ENCODE results near the gene BMAL1.

The BMAL1 gene

DNA sequence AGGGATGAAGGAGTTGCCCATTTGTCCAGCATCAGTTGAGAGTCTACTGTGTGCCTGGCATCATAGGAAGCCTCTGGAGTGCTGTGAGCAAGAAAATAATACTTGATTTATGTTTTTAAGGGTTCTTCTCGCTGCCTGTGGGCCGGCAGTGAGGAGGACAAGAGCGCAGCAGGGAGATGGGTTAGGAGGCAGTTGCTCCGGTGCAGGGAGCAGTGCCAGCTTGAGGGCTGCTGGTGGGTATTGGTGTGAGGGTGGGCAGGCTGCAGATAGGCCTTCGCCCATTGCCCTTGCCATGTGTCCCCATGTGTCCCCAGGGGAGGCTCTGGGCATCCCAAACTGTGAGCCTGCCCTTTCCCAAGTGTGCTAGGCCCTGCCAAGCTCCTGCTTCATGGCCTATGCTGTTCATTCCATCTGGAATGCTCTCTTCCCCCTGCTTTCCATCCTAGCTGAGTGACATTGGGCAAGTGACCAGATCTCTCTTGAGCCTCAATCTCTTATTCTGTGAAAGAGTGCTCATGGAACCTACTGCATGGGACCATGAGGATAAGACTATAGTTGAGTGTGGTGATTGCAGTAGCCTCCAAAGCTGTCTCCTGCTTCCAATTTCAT is 19.8 kb downstream of the BMAL1 start:
- DNase-seq (ENCODE audit: low read depth): no peak
- no peak overlapping the region for H3K4me3 ChIP-seq (ENCODE audit: low read length)
- TF ChIP-seq, protein P1, sequence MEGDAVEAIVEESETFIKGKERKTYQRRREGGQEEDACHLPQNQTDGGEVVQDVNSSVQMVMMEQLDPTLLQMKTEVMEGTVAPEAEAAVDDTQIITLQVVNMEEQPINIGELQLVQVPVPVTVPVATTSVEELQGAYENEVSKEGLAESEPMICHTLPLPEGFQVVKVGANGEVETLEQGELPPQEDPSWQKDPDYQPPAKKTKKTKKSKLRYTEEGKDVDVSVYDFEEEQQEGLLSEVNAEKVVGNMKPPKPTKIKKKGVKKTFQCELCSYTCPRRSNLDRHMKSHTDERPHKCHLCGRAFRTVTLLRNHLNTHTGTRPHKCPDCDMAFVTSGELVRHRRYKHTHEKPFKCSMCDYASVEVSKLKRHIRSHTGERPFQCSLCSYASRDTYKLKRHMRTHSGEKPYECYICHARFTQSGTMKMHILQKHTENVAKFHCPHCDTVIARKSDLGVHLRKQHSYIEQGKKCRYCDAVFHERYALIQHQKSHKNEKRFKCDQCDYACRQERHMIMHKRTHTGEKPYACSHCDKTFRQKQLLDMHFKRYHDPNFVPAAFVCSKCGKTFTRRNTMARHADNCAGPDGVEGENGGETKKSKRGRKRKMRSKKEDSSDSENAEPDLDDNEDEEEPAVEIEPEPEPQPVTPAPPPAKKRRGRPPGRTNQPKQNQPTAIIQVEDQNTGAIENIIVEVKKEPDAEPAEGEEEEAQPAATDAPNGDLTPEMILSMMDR (conservative IDR thresholded peaks at IDR 0.05; ENCODE audit: low read depth, low read length): no peak

DNA sequence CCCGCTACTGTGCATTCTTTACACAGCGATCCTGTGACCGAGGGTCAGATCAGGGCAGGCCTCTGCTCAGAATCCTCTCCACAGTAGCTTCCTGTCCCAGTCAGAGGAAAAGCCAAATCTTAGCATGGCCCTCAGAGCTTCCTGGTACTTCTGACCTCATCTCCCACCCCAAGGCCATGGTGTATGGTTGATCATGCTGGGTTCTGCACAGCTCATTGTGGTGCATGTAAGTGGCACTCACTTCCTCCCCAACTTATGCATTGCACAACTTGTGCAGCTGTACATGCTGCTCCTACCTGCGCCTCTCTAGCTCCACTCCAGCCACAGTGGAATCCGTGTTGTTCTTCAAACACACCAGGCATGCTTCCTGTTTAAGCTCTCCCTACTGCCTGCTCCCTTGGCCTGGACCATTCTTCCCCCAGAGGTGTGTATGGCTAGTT is 20.3 kb downstream of the BMAL1 start:
- TF ChIP-seq, protein P1 (conservative IDR thresholded peaks at IDR 0.05; ENCODE audit: low read depth, low read length): no peak
- DNase-seq (ENCODE audit: low read depth): no peak
- H3K4me3 ChIP-seq (ENCODE audit: low read length): no peak overlapping the region

DNA sequence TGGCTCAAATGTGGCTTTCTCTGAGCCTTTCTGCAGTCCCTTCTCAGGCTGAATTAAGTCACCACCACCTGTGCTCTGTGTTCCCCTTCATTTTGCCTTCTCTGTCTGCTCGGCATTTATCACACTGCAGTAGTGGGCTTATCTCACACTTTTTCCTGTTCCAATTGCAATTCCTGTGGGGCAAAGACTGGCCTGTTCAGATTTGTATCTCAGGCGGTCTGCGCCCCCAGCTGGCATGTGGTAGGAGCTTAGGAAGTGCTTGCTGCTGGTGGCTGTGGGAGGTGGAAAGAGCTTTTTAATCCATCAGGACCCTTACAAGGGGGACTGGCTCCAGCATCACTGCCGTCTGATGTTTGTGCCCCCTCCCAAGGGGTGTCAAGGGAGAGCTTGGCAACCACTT is 21.2 kb downstream of the BMAL1 start:
- no peak for DNase-seq (ENCODE audit: low read depth)
- H3K4me3 ChIP-seq (ENCODE audit: low read length): no peak overlapping the region
- TF ChIP-seq, protein P1 (conservative IDR thresholded peaks at IDR 0.05; ENCODE audit: low read depth, low read length): peak; percentile 6

DNA sequence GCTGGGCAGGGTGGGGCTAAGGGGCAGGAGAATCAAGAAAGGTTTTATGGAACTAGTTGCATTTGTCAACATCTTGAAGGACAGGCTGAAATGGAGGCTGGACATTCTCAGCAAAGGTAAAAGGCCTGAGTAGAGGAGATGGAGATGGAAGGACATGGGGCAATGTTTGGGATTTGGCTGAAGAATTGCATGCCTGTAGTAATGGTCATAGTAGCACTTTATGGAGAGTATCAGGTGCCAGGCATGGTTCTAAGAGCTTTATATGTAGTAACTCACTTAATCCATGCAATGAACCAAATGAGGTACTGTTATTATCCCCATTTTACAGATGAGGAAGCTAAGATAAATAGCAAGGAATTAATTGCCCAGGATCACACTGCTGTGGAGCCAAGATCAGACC is 23.9 kb downstream of the BMAL1 start:
- no peak for DNase-seq (ENCODE audit: low read depth)
- no peak overlapping the region for H3K4me3 ChIP-seq (ENCODE audit: low read length)
- TF ChIP-seq, protein P1 (conservative IDR thresholded peaks at IDR 0.05; ENCODE audit: low read depth, low read length): no peak

DNA sequence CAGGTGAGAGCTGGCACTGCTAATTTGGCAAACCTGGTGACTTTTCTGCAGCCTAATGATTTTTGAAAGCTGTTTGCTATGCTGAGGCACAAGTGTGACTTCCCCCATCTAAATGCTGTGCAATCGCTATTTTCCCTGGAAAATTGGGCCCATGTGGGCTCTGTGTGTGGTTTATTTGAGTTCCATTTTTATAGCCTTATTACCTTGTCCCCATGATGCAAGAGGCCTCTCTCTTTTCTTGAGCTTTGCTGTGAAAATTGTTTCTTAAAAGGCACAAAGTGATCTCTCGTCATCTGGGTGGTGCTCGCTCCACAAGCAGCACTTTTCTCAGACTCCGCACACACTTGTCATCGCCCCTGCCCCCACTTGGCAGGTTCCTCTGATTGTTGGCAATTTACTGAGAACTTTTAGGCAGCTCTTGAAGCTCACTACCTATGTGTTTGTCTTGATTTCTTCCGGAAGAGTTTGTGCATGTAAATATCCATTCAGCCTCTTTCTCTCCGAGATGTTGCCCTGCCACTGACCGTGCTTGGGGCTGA is 24.9 kb downstream of the BMAL1 start:
- H3K4me3 ChIP-seq (ENCODE audit: low read length): no peak overlapping the region
- TF ChIP-seq, protein P1 (conservative IDR thresholded peaks at IDR 0.05; ENCODE audit: low read depth, low read length): no peak

DNA sequence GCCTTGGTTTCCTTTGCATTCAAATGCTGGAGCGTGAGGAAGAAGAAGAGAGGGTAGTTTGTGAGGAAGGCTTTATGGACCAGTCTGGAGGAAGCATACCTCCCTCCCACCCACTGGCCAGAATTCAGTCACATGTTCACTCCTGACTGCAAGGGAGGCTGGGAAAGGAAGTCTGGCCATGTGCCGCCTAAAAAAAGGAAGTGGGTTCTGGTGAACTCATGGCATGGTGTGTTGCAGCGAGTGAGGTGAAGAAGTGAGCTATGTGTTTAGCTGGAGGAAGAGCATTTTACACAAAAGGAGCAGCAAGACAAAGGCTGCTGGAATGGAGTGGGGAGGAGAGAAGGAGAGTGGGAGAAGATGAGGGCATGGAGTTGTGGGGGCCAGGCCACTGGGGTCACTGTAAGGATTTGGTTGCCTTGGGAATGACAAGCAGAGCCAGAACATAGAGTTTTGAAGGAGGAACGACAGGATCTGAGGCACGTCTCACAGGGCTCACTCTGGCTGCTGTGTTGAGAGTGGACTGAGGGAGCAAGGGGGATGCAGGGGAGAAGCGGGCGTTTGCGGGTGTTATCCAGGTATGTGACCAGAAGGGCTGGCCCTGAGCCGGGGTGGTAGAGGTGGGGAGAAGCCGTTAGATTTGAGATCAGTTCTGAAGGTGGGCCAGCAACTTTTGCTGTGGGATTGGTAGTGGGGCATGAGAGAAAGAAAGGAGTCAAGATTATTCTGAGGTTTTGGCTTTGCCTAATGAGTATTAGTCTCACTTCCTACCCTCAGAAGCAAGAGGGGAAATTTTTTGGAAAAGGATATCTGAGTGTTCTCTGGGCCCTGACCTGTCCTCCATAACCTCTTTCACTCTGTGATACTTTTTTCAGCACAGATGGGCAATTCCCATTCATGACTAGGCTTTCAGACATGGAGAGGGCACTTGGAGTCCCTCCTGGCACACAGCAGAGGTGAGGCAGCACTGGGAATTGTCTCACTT is 26.4 kb downstream of the BMAL1 start:
- no peak overlapping the region for H3K4me3 ChIP-seq (ENCODE audit: low read length)
- DNase-seq (ENCODE audit: low read depth): no peak
- TF ChIP-seq, protein P1 (conservative IDR thresholded peaks at IDR 0.05; ENCODE audit: low read depth, low read length): no peak

More for the DNA sequence above, 24.9 kb downstream of the BMAL1 start:
- DNase-seq (ENCODE audit: low read depth): no peak
